GM12872 (cell line): Measurements from ENCODE around the gene USP21.
A peak's percentile ranks its signal among the peaks of the same experiment; 100 is the strongest.

Source experiments
- CTCF ChIP-seq: IDR thresholded peaks from 3 replicates; pipeline ENCODE4 v1.5.1; 2011; ENCODE audit warnings: low read depth, mild to moderate bottlenecking, low read length, moderate library complexity; ENCODE audit not compliant: insufficient read depth

The USP21 gene

GRCh38 chr1:161189036-161189435 lies 29.7 kb downstream of the USP21 start:
- TF ChIP-seq CTCF, result no peak

- no peak for TF ChIP-seq CTCF
Measured at GRCh38 chr1:161190962-161191521, 31.7 kb downstream of the USP21 start.

- TF ChIP-seq CTCF, result no peak
Measured at GRCh38 chr1:161191971-161192370, 32.7 kb downstream of the USP21 start.

- TF ChIP-seq CTCF, result peak; percentile 97
Measured at GRCh38 chr1:161192476-161193465, 33.5 kb downstream of the USP21 start.

GRCh38 chr1:161193561-161194235 lies 34.4 kb downstream of the USP21 start:
- no peak for TF ChIP-seq CTCF

GRCh38 chr1:161195171-161195570 lies 35.9 kb downstream of the USP21 start:
- no peak for TF ChIP-seq CTCF

GRCh38 chr1:161196111-161196510 lies 36.8 kb downstream of the USP21 start:
- TF ChIP-seq CTCF, result no peak
